ENCODE results near the gene GOLT1A. TPM values are rescaled to one million over a fixed set of nuclear protein-coding genes. Genes with fewer than 3 reads are reported as not detected.

The GOLT1A gene
- total RNA-seq, 1 experiment from 2014 or later = not detected

GRCh38 chr1:204222006-204222763 lies 8.4 kb upstream of the GOLT1A start:
- ChIA-PET POLR2A (ENCODE audit: low non-redundant PET) (no interaction called here), CTCF (no interaction called here)
- Histone ChIP-seq H3K27ac (ENCODE audit: low read depth, low read length, poor library complexity, severe bottlenecking) (no peak overlapping the region), H3K9me3 (ENCODE audit: low read depth, low read length, poor library complexity, severe bottlenecking) (no peaks in the 10 kb centered on the region), H3K4me1 (ENCODE audit: insufficient read depth, low read length, poor library complexity, severe bottlenecking) (no peaks in the 10 kb centered on the region), H3K4me3 (ENCODE audit: low read depth, low read length, poor library complexity, severe bottlenecking) (no peak overlapping the region), H3K27me3 (replicated peaks; ENCODE audit: insufficient read depth, low read depth, low read length, poor library complexity) (no peaks in the 10 kb centered on the region), H3K36me3 (ENCODE audit: insufficient read depth, low read length, poor library complexity, severe bottlenecking) (no peaks in the 10 kb centered on the region)
- DNase-seq (ENCODE audit: low spot score) = no peak
- intact Hi-C loops (cut with micrococcal nuclease; ENCODE audit: unreplicated experiment) = no loop called here
- TF ChIP-seq CTCF (conservative IDR thresholded peaks at IDR 0.05; ENCODE audit: low read depth, low read length) = no peak
- TF ChIP-seq EZH2 (IDR thresholded peaks at IDR 0.05; ENCODE audit: borderline replicate concordance, low read depth, low read length, poor library complexity, severe bottlenecking) = no peak
- no TSS peak for BruUV-seq (replicated peaks)

GRCh38 chr1:204221271-204221670 lies 7.5 kb upstream of the GOLT1A start:
- POLR2A ChIA-PET (ENCODE audit: low non-redundant PET) = no interaction called here
- TF ChIP-seq CTCF (conservative IDR thresholded peaks at IDR 0.05; ENCODE audit: low read depth, low read length) (no peak), EZH2 (IDR thresholded peaks at IDR 0.05; ENCODE audit: borderline replicate concordance, low read depth, low read length, poor library complexity, severe bottlenecking) (no peak)
- no TSS peak for BruUV-seq (replicated peaks)
- no peaks in the 10 kb centered on the region for H3K36me3 ChIP-seq (ENCODE audit: insufficient read depth, low read length, poor library complexity, severe bottlenecking)
- H3K4me3 ChIP-seq (ENCODE audit: low read depth, low read length, poor library complexity, severe bottlenecking) = no peak overlapping the region
- intact Hi-C loops (cut with micrococcal nuclease; ENCODE audit: unreplicated experiment) = no loop called here
- H3K27ac ChIP-seq (ENCODE audit: low read depth, low read length, poor library complexity, severe bottlenecking) = no peak overlapping the region
- H3K4me1 ChIP-seq (ENCODE audit: insufficient read depth, low read length, poor library complexity, severe bottlenecking) = no peaks in the 10 kb centered on the region
- no peaks in the 10 kb centered on the region for H3K27me3 ChIP-seq (replicated peaks; ENCODE audit: insufficient read depth, low read depth, low read length, poor library complexity)
- CTCF ChIA-PET = no interaction called here
- no peak for DNase-seq (ENCODE audit: low spot score)
- H3K9me3 ChIP-seq (ENCODE audit: low read depth, low read length, poor library complexity, severe bottlenecking) = no peaks in the 10 kb centered on the region

GRCh38 chr1:204219971-204220616 lies 6.3 kb upstream of the GOLT1A start:
- Histone ChIP-seq H3K9me3 (ENCODE audit: low read depth, low read length, poor library complexity, severe bottlenecking) (no peaks in the 10 kb centered on the region), H3K27ac (ENCODE audit: low read depth, low read length, poor library complexity, severe bottlenecking) (no peak overlapping the region), H3K36me3 (ENCODE audit: insufficient read depth, low read length, poor library complexity, severe bottlenecking) (no peaks in the 10 kb centered on the region), H3K4me3 (ENCODE audit: low read depth, low read length, poor library complexity, severe bottlenecking) (no peak overlapping the region), H3K27me3 (replicated peaks; ENCODE audit: insufficient read depth, low read depth, low read length, poor library complexity) (no peaks in the 10 kb centered on the region), H3K4me1 (ENCODE audit: insufficient read depth, low read length, poor library complexity, severe bottlenecking) (no peaks in the 10 kb centered on the region)
- CTCF ChIA-PET = interaction anchor here (0.8 kb wide), 1 partner anchor 13 kb away, joined by 4 read pairs; no protein-coding TSS in a partner anchor
- no peak for DNase-seq (ENCODE audit: low spot score)
- BruUV-seq (replicated peaks) = no TSS peak
- POLR2A ChIA-PET (ENCODE audit: low non-redundant PET) = interaction anchor here (0.8 kb wide), 1 partner anchor 75 kb away, joined by 5 read pairs; no protein-coding TSS in a partner anchor
- intact Hi-C loops (cut with micrococcal nuclease; ENCODE audit: unreplicated experiment) = no loop called here
- TF ChIP-seq CTCF (conservative IDR thresholded peaks at IDR 0.05; ENCODE audit: low read depth, low read length) (no peak), EZH2 (IDR thresholded peaks at IDR 0.05; ENCODE audit: borderline replicate concordance, low read depth, low read length, poor library complexity, severe bottlenecking) (no peak)
